Gastroesophageal sphincter (tissue), 3 donors: Measurements from ENCODE around the gene TMEM214.

ENCODE experiments used
- CTCF ChIP-seq, 4 experiments: fragments of 200-600 bp in 2 of 4; fragments of 450-650 bp in 2 of 4; sonication (generic) in 1 of 4; IDR thresholded peaks; one replicate each; pipeline ENCODE4 v1.5.1; 2017 to 2019; ENCODE audit warnings: antibody characterized with exemption in 4 of 4, mild to moderate bottlenecking in 2 of 4, moderate library complexity in 2 of 4
- POLR2A ChIP-seq, 2 donors: fragments of 450-650 bp; IDR thresholded peaks; one replicate each; pipeline ENCODE4 v1.6.1; 2017; ENCODE audit warnings: antibody characterized with exemption in 2 of 2, mild to moderate bottlenecking in 2 of 2, moderate library complexity in 1 of 2
- POLR2AphosphoS5 ChIP-seq: sonication (generic); formaldehyde crosslinking; IDR thresholded peaks from one replicate; pipeline ENCODE4 v1.6.1; 2017; ENCODE audit warnings: antibody characterized with exemption

- TF ChIP-seq CTCF (IDR thresholded peaks at IDR 0.05) (no peak), POLR2AphosphoS5 (no peak), POLR2A (IDR thresholded peaks at IDR 0.05) (no peak)
Measured at GRCh38 chr2:27024188-27024587, 8.6 kb upstream of the TMEM214 start.
